ENCODE measurements around the gene FKBP2.
A peak's percentile ranks its signal among the peaks of the same experiment; 100 is the strongest.

FKBP2 gene

DNA sequence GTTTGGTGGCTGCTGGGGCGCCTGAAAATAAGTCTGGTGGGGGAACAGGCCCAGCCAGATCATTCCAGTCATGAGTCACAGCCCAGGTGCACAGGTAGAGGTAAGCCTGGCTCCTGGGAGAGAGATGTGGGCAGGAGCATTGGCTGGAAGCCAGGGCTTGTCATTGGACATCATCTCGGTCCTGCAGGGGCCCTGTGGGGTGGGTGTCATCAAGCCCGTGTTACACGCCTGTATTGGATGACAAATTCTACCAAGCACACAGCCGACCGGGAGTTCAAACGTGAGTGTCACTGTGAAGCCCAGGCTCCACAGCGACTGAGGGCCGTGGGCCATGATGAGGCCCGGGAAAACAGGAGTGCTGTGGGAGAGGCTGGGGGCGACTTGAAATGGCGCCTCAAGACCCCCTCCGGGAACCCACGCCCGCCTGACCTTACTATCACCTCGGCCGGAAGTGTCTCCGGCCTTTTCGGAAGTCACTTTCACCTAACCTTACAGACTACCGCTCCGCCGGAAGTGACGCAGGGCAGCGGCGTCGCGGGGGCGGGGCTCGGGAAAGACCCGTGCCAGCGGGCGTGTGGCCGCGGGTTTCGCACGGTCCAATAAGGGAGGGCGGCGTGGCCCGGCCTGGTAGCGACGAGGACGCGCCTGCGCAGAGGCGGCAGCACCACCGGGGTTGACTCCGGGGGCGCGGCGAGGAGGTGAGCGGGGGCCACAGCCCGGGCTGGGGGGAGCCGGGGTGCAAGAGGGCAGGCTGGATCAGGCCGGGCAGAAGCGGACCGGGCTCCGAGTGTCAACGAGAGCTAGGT, at the start of gene FKBP2:
TSS of gene FKBP2 (plus strand) at position 661 of the 806 bp plus-strand sequence. CDS start 1,293 bp downstream, outside the sequence.
- peak; percentile 97 for DNase-seq

- DNase-seq: no peak
Measured at GRCh38 chr11:64192434-64192833, 48.5 kb upstream of the FKBP2 start.

GRCh38 chr11:64196626-64197025, 44.3 kb upstream of the FKBP2 start:
- DNase-seq: no peak

GRCh38 chr11:64198511-64198910, 42.4 kb upstream of the FKBP2 start:
- DNase-seq: no peak

DNA sequence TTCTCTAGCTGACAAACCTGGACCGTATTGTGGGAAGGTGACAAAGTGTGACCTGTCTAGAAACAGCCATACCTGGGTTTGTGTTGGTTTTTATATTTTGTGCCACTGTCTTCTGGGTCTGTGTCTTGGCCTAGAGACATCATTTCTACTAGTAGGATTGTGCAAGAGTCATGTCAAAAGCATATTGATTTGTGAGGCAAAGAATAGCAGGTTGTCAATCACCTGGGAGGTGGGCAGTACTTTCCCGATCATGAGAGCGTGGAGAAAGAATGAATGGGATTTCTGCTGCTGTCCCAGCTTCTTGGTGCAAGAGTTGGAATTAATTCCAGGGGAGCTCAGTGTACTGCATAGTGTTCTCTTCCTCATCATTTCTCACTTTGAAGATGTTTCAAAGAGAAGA, 39.4 kb upstream of the FKBP2 start:
- DNase-seq: no peak

DNA sequence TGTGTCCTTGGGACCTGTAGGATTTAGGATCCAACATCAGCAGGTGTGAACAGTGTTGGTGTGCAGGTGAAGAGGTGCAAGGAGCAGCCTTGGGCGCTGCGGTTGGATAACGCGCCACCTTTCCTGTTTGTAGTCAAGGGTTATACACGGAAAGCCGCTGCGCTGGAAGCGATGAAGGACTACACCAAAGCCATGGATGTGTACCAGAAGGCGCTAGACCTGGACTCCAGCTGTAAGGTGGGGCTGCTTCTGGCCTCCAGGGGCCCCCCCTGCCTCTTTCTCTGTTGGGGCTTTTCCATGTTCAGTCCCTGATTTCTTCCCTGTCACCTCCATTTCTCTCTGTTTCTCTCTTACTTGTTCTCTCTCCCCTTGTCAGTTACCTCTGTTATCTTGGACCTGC, 37.9 kb upstream of the FKBP2 start:
- no peak for DNase-seq

GRCh38 chr11:64203421-64204079, 37.3 kb upstream of the FKBP2 start:
- DNase-seq: no peak

DNA sequence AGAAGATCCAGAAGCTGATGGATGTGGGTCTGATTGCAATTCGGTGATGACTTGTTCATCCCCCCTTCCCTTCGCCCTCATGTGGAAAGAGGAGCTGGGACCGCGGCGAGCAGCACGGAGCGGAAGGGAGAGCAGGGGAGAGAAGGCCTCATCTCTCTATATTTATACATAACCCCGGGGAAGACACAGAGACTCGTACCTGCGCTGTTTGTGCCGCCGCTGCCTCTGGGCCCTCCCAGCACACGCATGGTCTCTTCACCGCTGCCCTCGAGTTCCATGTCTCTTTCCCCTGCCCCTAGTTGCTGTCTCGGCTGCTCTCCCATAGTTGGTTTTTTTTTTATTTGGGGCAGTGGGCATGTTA, 36.8 kb upstream of the FKBP2 start:
- DNase-seq: no peak

DNA sequence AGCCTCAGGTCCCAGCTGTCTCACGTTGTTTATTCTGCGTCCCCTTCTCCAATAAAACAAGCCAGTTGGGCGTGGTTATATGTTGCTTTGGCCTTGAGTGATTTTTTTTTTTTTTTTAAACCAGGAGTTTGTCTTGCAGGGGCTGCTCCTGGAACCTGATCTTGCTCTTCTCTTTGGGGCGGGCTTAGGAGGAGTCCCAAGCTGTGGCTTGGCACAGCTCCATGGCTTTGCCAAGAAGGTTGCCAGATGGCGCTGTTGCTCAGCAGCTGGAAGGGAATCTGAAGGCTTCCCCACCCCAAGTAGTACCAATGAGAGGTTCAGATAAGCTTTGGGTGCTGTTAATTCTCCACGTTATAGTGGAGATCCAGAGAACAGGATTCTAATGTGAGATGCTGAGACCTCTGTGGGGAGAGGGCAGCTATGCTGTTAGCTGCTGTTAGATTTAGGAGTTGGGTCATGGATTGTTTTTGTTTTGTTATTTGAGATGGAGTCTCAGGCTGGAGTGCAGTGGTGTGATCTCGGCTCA, 36.4 kb upstream of the FKBP2 start:
- peak; percentile 87 for DNase-seq

DNA sequence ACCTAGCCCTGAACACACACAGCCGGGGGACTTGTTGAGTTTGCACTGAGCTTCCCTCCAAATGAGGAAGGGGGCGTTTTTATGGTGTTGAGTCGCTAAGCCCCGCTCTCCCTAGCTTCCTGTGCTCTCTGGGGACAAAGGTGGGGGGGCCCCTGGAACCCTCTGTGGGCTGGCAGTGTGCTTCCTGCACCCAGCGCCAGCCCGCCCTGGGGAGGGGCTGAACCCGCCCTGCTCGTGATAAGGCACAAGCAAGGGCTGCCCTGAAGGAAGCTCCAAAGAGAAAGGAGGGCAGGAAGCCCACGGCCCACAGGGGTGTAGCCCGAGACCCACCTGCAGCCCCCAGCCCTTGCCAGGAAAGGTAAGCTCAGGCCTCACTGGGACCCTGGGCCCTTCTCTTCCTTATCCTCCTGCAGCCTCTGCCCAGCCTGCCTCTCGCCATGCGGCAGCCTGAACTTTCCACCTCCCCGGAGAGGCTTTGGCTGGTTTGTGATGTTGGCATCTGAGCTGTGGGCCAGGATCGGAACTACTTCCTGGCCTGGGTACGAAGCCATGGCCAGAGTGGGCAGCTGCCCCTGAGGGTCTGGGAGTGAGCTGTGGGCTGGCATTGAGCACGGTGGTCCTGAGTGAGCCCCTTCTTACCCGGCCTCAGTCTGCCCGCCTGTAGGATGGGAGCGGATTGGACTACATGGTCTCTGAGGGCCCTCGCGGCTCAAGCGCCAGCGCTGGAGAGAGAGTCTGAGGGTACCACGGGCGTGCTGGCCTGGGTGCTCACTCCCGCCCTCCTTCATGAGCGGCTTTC, 34.2 kb upstream of the FKBP2 start, which contains the start of gene FERMT3:
TSS of gene FERMT3 (plus strand) at position 265 of the 799 bp plus-strand sequence. CDS start 644 bp downstream, outside the sequence.
- peak; percentile 67 for DNase-seq

GRCh38 chr11:64207256-64208085, 33.4 kb upstream of the FKBP2 start:
- peak; percentile 73 for DNase-seq

- DNase-seq: no peak
Measured at GRCh38 chr11:64208086-64208795, 32.7 kb upstream of the FKBP2 start.

DNA sequence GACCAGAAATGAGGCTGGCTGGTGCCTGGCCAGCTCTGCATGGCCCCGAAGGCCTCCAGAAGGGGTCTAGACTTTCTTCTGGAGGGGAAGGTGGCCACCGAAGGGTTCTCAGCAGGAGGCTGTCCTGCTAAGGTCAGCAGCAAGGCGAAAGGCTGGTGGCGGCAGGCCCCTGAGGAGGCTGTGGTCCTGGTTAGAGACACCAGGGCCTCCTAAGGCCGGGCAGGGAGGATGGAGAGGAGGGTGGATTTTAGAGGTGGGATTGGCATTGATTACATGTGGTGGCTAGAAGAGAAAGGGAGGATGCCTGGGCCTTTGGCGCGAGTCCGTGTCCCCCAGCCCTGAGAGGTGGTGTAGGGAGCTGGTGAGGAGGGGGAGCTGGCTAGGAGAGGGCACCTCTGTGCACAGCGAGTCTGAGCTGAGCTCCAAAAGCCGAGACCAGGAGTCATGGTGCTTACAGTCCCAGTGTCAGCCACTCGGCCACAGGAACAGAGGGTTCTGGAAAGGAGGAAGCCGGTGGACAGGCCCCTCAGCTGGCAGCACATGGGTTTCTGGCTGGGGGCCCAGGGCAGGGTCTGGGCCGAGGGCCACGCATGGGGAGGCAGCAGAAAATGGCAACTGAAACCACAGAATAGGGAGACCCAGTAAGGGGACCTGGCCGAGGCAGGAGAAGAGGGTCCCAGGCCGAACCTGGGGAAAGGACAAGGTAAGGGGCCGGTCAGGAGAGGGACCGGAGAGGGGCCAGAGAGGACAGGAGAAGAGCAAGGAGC, 31.9 kb upstream of the FKBP2 start:
- DNase-seq: no peak

DNA sequence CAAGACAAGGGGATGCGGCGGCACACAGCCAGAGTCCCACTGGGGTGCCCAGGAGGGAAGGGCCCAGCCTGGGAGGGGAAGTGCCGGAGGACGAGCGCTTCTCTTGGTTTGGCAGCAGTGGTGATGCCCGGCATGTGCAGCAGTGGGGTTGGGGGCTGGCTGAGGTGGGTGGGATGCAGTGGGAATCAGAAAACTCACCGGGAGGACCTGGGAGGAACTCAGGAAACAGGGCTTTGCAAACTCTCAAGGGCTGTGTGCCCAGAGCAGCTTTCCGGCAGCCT, 31.4 kb upstream of the FKBP2 start:
- no peak for DNase-seq

- DNase-seq: no peak
Measured at GRCh38 chr11:64210301-64211020, 30.4 kb upstream of the FKBP2 start.

GRCh38 chr11:64211181-64211872, 29.6 kb upstream of the FKBP2 start:
- DNase-seq: no peak

DNA sequence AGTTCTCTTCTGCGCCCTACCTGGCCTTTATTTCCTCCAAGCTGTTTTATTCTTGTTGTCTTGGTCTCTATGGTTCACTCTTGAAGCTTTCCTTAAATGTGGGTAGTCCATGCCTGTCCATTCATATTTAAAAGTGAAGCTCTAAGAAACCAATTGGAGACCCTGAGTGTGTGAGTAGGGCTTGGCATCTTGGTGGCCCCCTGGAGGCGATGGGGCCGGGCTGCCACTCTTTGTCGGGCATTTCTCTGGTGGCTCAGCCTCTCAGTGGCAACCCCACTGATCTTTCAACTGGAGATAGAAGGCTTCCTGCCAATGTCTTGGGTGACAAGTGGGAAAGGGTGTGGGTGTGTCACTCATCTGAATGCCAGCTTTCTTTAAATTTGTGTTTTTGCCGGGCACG, 24.0 kb upstream of the FKBP2 start:
- no peak for DNase-seq

DNA sequence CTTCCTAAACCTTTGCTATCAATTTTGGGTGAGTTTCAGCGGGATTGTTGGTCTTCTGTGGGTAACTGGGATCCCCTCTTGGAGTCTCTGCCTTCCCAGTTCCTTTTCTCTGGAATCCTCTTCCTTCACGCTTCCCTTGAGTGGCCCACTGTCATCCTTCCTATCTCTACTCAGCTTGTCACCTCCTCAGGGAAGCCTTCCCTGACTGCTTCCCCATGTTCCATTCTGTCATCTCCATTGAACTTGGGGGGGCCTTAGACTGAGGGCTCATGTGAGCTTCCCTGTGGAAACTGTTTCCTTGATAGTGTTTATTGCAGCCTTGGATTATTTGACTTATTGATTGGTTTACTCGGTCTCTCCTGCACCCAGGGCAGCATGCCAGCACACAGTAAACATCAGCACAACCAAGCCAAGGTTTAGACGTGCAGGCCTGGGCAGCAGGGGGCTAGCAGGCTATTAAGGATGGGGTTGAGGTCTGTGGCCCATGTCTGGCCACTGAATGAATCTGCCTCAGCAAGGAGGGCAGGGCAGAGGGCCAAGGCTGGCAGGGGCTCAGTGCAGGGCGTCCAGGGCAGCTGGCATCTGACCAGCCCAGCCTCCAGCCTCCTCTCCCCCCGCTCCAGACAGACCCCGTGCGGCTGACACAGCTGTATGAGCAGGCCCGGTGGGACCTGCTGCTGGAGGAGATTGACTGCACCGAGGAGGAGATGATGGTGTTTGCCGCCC, 22.1 kb upstream of the FKBP2 start:
- no peak for DNase-seq

GRCh38 chr11:64219354-64219684, 21.6 kb upstream of the FKBP2 start:
- no peak for DNase-seq
